ENCODE data around the gene TUSC2. TPM values are rescaled to one million over a fixed set of nuclear protein-coding genes. Genes with fewer than 3 reads are reported as not detected.

TUSC2 gene
- total and polyA plus RNA-seq, 2 of the 13 experiments (the other 11 are each of a cell fraction or from before 2014, with no cell fraction given), result 36.7 to 39.1 TPM

- TF ChIP-seq ZBTB4 (CRISPR knock-in tag; IDR thresholded peaks at IDR 0.05; ENCODE audit: borderline replicate concordance), result no peak
- no peak; the same call in 1 of the 2 replicates for TF ChIP-seq ZBTB44 (CRISPR knock-in tag; IDR thresholded peaks at IDR 0.05)
- TF ChIP-seq TEAD2 (CRISPR knock-in tag; IDR thresholded peaks at IDR 0.05), result no peak
- TF ChIP-seq ZC3H13 (CRISPR knock-in tag; IDR thresholded peaks at IDR 0.05), result no peak
- TF ChIP-seq ZNF577 (CRISPR knock-in tag; IDR thresholded peaks at IDR 0.05; ENCODE audit: borderline replicate concordance, low read depth), result peak; percentile 92
- TF ChIP-seq BRCA1 (CRISPR knock-in tag; IDR thresholded peaks at IDR 0.05), result no peak
- TF ChIP-seq RELA (CRISPR knock-in tag; IDR thresholded peaks at IDR 0.05), result peak; percentile 27; the same call in 1 of the 2 replicates
- TF ChIP-seq SNRNP70 (IDR thresholded peaks at IDR 0.05; ENCODE audit: low read depth, low read length), result no peak
- TF ChIP-seq ZNF747 (CRISPR knock-in tag; IDR thresholded peaks at IDR 0.05; ENCODE audit: borderline replicate concordance), result no peak
- TF ChIP-seq PPARG (CRISPR knock-in tag; conservative IDR thresholded peaks at IDR 0.05), result no peak
- peak; percentile 87; the same call in 1 of the 2 replicates for TF ChIP-seq ZFP36L1 (CRISPR knock-in tag; IDR thresholded peaks at IDR 0.05)
- peak; percentile 85 for TF ChIP-seq ZNF891 (CRISPR knock-in tag; IDR thresholded peaks at IDR 0.05)
- TF ChIP-seq CEBPB (IDR thresholded peaks at IDR 0.05; ENCODE audit: borderline replicate concordance, low read depth, low read length), result no peak
- peak; percentile 88 for TF ChIP-seq ZGPAT (CRISPR knock-in tag; IDR thresholded peaks at IDR 0.05)
- TF ChIP-seq ZNF253 (CRISPR knock-in tag; IDR thresholded peaks at IDR 0.05; ENCODE audit: borderline replicate concordance), result 0 out of 2 replicates have a peak, but pooled peaks have one; percentile 18
- TF ChIP-seq SMYD3 (CRISPR knock-in tag; IDR thresholded peaks at IDR 0.05), result no peak
- no peak for TF ChIP-seq PRDM4 (CRISPR knock-in tag; IDR thresholded peaks at IDR 0.05; ENCODE audit: borderline replicate concordance)
- no peak for TF ChIP-seq THAP7 (CRISPR knock-in tag; IDR thresholded peaks at IDR 0.05)
- no peak for TF ChIP-seq MBNL3 (CRISPR knock-in tag; conservative IDR thresholded peaks at IDR 0.05)
Observed at GRCh38 chr3:50358911-50359759, 31.1 kb upstream of the TUSC2 start, which contains the start of gene TMEM115 (continued).

All from HepG2 (cell line).